CD4-positive, alpha-beta T cell treated with Interleukin-1 beta for 1 hour (primary cell): Measurements from ENCODE around the gene SEL1L3.
"Not testable (repeated sequence)": the region's sequence is repeated elsewhere in the genome, so short reads cannot be mapped to it uniquely, and the experiment has no call there.

Source experiments
- DNase-seq, 2 donors: peaks; one replicate each; pipeline ENCODE4 v3.0.0-alpha.2; 2020 to 2022

Gene SEL1L3

GRCh38 chr4:25862411-25863346, at the start of gene SEL1L3:
TSS of gene SEL1L3 (minus strand) at chr4:25862988. CDS start at chr4:25862836, 152 bp downstream.
- DNase-seq, result peak; percentile 51 to 61

GRCh38 chr4:25911356-25911755, 48.6 kb upstream of the SEL1L3 start:
- no peak for DNase-seq

- DNase-seq, result no peak
Measured at GRCh38 chr4:25908491-25908901, 45.7 kb upstream of the SEL1L3 start.

GRCh38 chr4:25906113-25906512, 43.3 kb upstream of the SEL1L3 start:
- DNase-seq, result not testable (repeated sequence)

GRCh38 chr4:25905371-25905770, 42.6 kb upstream of the SEL1L3 start:
- no peak for DNase-seq

- no peak for DNase-seq
Measured at GRCh38 chr4:25904748-25905082, 41.9 kb upstream of the SEL1L3 start.

GRCh38 chr4:25903900-25904747, 41.3 kb upstream of the SEL1L3 start:
- no peak for DNase-seq

- no peak for DNase-seq
Measured at GRCh38 chr4:25901030-25901430, 38.2 kb upstream of the SEL1L3 start.

- DNase-seq, result no peak
Measured at GRCh38 chr4:25900310-25900709, 37.5 kb upstream of the SEL1L3 start.

- DNase-seq, result no peak
Measured at GRCh38 chr4:25896776-25897539, 34.2 kb upstream of the SEL1L3 start.

- DNase-seq, result no peak
Measured at GRCh38 chr4:25892796-25893195, 30.0 kb upstream of the SEL1L3 start.

- DNase-seq, result no peak
Measured at GRCh38 chr4:25890571-25891485, 28.0 kb upstream of the SEL1L3 start.

- no peak for DNase-seq
Measured at GRCh38 chr4:25889589-25890503, 27.1 kb upstream of the SEL1L3 start.

- DNase-seq, result no peak
Measured at GRCh38 chr4:25888781-25889180, 26.0 kb upstream of the SEL1L3 start.

- DNase-seq, result no peak
Measured at GRCh38 chr4:25884031-25884782, 21.4 kb upstream of the SEL1L3 start.

- no peak for DNase-seq
Measured at GRCh38 chr4:25883565-25883964, 20.8 kb upstream of the SEL1L3 start.

- DNase-seq, result no peak
Measured at GRCh38 chr4:25882226-25882625, 19.4 kb upstream of the SEL1L3 start.

GRCh38 chr4:25881193-25881592, 18.4 kb upstream of the SEL1L3 start:
- DNase-seq, result no peak

- DNase-seq, result no peak
Measured at GRCh38 chr4:25879991-25880651, 17.3 kb upstream of the SEL1L3 start.
